22Rv1 (cell line): ENCODE results near the gene ESPNL.

ENCODE experiments used
- CTCF ChIP-seq: fragments of 450-650 bp; IDR thresholded peaks from 2 replicates; pipeline ENCODE4 v1.5.1; 2017; ENCODE audit warnings: mild to moderate bottlenecking
- ZFX ChIP-seq: fragments of 450-650 bp; IDR thresholded peaks from 2 replicates; pipeline ENCODE4 v1.6.1; 2017; ENCODE audit warnings: antibody characterized with exemption, borderline replicate concordance

GRCh38 chr2:238080518-238080917 lies 19.6 kb upstream of the ESPNL start:
- TF ChIP-seq CTCF: no peak
- no peak for TF ChIP-seq ZFX
